GM19455 (cell line): ENCODE results near the gene RPUSD1.
"Not testable (repeated sequence)": the region's sequence is repeated elsewhere in the genome, so short reads cannot be mapped to it uniquely, and the experiment has no call there.

ENCODE experiments used
- ATAC-seq: cut with Tn5 transposase; IDR thresholded peaks from one replicate; pipeline ENCODE4 v1.9.1; 2021; ENCODE audit not compliant: unreplicated experiment

Gene RPUSD1

DNA sequence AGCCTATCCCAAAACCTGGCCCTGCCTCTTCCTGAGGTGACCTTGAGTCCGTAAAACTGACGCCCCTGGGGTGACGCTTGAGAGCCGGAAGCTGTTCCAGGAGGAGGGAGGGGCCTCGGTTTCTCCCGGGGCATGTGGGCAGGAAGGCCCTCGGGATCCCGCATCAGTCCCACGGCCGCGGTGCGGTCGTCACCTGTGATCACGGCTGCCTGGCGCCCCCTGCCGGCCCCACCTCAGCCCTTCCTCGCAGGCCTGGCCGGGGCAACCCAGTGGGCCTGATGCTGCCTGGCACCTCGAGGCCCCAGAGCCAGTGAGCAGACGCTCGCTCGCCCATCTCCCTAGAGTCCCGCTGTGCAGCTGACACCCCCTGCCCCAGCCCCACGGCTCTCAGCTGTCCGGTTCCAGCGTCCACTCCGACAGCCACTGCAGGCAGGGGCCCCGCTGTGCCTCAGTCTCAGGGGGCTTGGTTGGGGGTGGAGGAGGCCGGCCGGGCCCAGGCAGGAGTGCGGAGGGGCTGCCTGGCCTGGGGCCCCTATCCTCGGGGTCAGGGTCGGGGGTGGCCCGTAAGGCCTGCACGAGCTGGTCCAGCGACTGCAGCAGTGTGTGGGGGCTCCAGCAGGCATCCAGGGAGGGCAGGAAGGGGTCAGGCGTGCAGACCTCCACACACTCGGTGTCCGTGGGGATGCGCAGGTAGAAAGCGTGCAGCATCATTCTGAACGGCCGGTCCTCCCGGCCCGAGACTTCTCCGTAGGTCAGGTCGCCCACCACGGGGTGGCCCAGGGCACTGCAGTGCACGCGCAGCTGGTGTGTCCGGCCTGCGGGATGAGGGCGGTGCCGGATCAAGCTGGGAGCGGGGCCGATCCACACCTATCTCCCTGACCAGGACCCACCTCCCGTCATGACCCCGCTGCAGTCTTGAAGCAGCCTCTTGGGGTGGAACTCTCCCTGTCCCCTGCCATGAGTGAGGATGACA is 2.3 kb downstream of the RPUSD1 start:
- ATAC-seq = no peak

GRCh38 chr16:784431-784830 is 3.8 kb downstream of the RPUSD1 start:
- ATAC-seq = no peak

- ATAC-seq = no peak
These were observed 4.6 kb downstream of the RPUSD1 start for GRCh38 chr16:783404-784161.

- ATAC-seq = no peak
These were observed 5.3 kb downstream of the RPUSD1 start for GRCh38 chr16:782766-783403.

DNA sequence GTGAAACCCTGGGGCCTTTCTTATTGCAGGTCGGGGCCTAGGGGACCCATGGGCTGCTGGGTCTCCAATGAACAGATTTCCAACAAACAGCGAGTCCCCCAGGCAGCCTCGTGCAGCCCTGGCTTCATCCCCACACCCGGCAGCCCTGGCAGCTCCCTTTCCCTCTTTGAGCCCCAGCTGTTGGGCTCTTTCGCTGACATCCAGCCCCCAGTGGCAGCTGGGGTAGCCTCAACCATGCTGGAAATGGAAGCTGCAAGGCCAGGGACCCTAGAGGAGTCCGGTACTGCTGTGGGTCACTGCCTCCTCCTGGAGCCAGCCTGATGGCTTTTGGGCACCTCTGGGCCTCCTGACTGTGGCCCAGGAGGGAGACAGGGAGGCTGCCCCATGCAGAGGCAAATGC is 5.9 kb downstream of the RPUSD1 start:
- no peak for ATAC-seq

DNA sequence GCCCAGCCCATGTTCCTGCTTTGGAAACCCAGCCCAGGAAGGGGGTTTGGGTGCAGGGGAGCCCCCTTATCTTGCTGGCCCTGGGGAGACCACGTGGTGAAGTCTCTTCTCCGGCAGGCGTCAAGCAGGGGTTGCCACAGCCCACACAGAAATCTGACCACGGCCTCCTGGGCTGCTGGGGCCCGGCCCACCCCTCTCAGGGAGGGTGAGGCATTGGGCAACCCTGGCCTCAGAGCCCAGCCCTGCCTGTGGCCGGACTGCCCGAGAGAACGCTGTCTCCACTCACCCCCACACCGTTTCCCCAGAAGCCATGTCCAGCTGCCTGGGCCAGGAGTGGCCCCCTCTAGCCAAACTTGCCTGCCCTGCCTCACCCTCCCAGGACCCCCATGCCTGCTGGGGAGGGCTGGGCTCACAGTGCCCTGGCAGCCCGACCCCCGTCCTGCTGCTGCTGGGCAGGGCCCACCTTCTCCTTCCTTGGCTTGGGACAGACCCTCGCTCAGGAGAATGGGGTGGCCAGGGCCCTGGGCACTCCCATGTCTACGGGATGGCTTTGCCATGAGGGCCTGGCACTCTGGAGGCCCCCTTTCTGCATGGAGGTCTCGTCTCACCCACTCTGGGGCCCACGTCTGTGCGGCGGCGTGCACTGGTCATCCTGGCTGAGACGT is 6.7 kb downstream of the RPUSD1 start:
- ATAC-seq = no peak

GRCh38 chr16:780296-780695 is 7.9 kb downstream of the RPUSD1 start:
- ATAC-seq = no peak

DNA sequence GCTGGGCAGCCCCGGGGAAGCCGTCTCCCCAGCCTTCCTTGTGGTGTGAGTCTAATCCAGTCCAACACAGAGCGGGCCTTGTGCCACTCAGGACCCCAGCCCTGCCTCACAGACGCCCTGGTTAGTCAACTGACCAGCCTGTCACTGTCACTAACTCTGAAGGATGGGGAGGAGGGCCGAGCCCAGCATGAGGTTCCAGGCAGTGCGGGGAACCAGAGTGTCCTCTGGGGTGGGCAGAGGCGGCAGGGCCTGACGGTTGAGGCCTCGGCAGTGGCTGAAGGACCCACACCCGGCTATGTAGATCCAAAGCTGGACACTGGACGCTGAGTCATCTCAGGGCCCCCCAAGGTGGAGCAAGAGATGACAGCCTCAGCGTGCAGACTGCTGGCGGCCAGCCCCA is 8.6 kb downstream of the RPUSD1 start:
- ATAC-seq = no peak

DNA sequence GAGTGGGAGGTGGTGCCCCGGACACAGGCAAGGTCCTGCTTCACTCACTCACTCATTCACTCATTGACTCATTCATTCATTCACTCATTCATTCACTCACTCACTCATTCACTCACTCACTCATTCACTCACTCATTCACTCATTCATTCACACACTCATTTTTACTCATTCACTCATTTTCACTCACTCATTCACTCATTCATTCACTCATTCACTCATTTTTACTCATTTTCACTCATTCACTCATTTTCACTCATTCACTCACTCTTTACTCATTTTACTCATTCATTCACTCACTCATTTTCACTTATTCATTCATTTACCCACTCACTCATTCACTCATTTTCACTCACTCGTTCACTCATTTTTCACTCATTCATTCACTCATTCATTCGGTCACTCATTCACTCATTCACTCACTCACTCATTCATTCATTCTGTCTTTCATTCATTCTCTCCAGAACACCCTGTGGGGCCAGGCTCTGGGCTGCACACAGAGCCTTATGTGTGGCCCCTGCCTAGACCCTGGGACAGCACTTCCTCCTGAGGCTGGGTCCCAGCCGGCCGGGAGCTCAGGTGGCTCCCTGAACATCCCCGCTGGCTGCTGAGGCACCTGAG is 9.2 kb downstream of the RPUSD1 start:
- no peak for ATAC-seq

GRCh38 chr16:778447-778846 is 9.7 kb downstream of the RPUSD1 start:
- no peak for ATAC-seq

DNA sequence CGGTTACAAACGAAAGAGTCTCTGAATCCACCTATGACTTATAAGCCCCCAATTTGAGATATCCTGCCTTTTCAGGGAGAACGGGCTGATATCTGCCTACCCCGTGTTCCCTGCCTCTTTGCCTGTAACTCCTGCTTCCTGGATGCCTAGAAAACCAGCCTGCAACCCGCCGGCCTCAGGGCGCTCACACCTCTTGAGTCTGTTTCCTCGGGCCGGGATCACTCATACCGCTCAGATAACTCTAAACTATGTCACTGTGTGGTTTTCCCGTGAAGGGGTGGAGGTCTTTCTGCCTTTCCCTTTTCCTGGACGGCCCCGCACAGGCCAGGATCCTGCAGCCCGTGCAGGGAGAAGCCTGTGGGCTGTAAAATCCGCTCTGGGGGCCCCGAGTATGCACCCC is 10.4 kb downstream of the RPUSD1 start:
- no peak for ATAC-seq

DNA sequence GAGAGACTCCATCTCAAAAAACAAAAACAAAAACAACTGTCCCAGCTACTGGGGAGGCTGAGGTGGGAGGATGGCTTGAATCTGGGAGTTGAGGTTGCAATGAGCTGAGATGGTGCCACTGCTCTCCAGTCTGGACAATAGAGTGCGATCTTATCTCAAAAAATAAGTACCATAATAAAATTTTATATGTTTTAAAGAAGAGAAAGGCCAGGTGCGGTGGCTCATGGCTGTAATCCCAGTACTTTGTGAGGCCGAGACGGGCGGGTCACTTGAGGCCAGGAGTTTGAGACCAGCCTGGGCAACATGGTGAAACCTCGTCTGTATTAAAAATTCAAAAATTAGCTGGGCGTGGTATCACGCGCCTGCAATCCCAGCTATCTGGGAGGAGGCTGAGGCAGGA is 11.4 kb downstream of the RPUSD1 start:
- ATAC-seq = no peak

- ATAC-seq = not testable (repeated sequence)
These were observed 11.9 kb downstream of the RPUSD1 start for GRCh38 chr16:776298-776697.

- no peak for ATAC-seq
These were observed 12.9 kb downstream of the RPUSD1 start for GRCh38 chr16:775236-775796.

GRCh38 chr16:774086-775001 is 13.8 kb downstream of the RPUSD1 start:
- no peak for ATAC-seq

- ATAC-seq = no peak
These were observed 15.2 kb downstream of the RPUSD1 start for GRCh38 chr16:772959-773358.

DNA sequence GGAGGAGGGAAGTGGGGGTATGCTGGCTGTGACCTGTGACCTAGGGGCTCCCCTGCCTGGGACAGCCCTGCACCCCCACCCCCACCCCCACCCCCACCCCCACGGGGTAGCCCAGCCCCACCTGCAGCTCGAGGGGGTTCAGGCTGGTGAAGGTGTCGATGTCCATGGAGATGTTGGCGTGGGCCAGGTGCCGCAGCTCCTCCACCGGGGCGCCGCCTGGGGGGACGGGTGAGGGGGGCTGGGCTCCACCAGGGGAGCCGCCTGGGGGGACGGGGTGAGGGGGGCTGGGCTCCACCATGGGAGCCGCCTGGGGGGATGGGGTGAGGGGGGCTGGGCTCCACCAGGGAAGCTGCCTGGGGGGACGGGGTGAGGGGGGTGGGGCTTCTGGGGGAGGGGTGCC is 17.8 kb downstream of the RPUSD1 start:
- no peak for ATAC-seq

DNA sequence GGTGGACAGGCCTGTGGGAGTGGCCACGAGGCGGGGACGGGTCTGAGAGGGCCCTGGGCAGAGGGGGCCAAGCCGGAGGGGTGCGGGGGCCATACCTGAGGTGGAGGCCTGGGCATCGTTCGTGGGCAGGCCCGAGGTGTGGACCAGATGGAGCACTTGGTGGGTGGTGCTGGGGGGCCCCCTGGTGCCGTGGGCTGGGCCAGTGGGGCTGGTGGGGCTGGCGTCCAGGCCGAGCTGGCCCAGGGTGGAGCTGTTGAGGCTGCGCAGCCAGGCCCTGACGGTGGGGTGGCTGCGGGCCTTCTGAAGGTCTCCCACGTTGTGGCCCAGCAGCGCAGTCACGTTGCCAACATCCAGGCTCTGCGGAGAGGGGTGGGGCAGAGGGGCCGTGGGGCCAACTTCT is 18.2 kb downstream of the RPUSD1 start:
- ATAC-seq = no peak

GRCh38 chr16:769184-769784 is 18.9 kb downstream of the RPUSD1 start:
- no peak for ATAC-seq
